Limb (tissue), 2 donors: ENCODE measurements around the gene KRT86.
"Not testable (repeated sequence)": the region's sequence is repeated elsewhere in the genome, so short reads cannot be mapped to it uniquely, and the experiment has no call there.

Experiments used
- DNase-seq, 2 donors: peaks; one replicate each; pipeline ENCODE4 v3.0.0-alpha.2; 2016; ENCODE audit errors: extremely low spot score in 2 of 2

Gene KRT86

GRCh38 chr12:52334185-52334584, 59.7 kb downstream of the KRT86 start:
- DNase-seq: no peak

GRCh38 chr12:52335598-52336262, 61.3 kb downstream of the KRT86 start:
- no peak for DNase-seq

GRCh38 chr12:52336641-52337040, 62.2 kb downstream of the KRT86 start:
- DNase-seq: no peak

GRCh38 chr12:52337054-52337453, 62.6 kb downstream of the KRT86 start:
- DNase-seq: no peak

GRCh38 chr12:52338241-52338960, 64.0 kb downstream of the KRT86 start:
- DNase-seq: no peak

GRCh38 chr12:52341066-52341580, 66.7 kb downstream of the KRT86 start:
- no peak for DNase-seq

- DNase-seq: no peak
Measured at GRCh38 chr12:52342781-52343490, 68.5 kb downstream of the KRT86 start.

GRCh38 chr12:52343550-52343949, 69.1 kb downstream of the KRT86 start:
- DNase-seq: no peak

GRCh38 chr12:52344111-52344510, 69.7 kb downstream of the KRT86 start:
- no peak for DNase-seq

- not testable (repeated sequence) for DNase-seq
Measured at GRCh38 chr12:52345041-52345440, 70.6 kb downstream of the KRT86 start.

- no peak for DNase-seq
Measured at GRCh38 chr12:52346593-52346992, 72.1 kb downstream of the KRT86 start.

GRCh38 chr12:52347016-52347415, 72.6 kb downstream of the KRT86 start:
- DNase-seq: no peak

GRCh38 chr12:52347551-52348510, 73.4 kb downstream of the KRT86 start:
- peak in 1 of 2 donors; percentile 30 for DNase-seq

GRCh38 chr12:52349196-52349595, 74.8 kb downstream of the KRT86 start:
- no peak for DNase-seq

- peak in 1 of 2 donors; percentile 9 for DNase-seq
Measured at GRCh38 chr12:52350021-52350620, 75.7 kb downstream of the KRT86 start.

- peak in 1 of 2 donors; percentile 5 for DNase-seq
Measured at GRCh38 chr12:52350786-52351185, 76.3 kb downstream of the KRT86 start.

GRCh38 chr12:52351196-52352059, 77.0 kb downstream of the KRT86 start:
- no peak for DNase-seq

- DNase-seq: no peak
Measured at GRCh38 chr12:52352951-52353350, 78.5 kb downstream of the KRT86 start.

- no peak for DNase-seq
Measured at GRCh38 chr12:52353766-52354165, 79.3 kb downstream of the KRT86 start.

GRCh38 chr12:52354200-52354599, 79.8 kb downstream of the KRT86 start:
- no peak for DNase-seq
